ENCODE measurements around the gene SYT17. TPM values are rescaled to one million over a fixed set of nuclear protein-coding genes. Genes with fewer than 3 reads are reported as not detected.
A peak's percentile ranks its signal among the peaks of the same experiment; 100 is the strongest.
"Not testable (repeated sequence)": the region's sequence is repeated elsewhere in the genome, so short reads cannot be mapped to it uniquely, and the experiment has no call there.

Gene SYT17
- total RNA-seq, 2 experiments from 2014 or later = 0.10 TPM; not detected in 1

- ChIA-PET POLR2A (no interaction called here), CTCF (interaction anchor here (1.2 to 1.3 kb wide), 2 partner anchors 89 to 90 kb away, joined by 3 read pairs; no protein-coding TSS in a partner anchor)
- no peaks in the 10 kb centered on the region for H3K9me3 Mint-ChIP-seq
- no peak overlapping the region for H3K27ac Mint-ChIP-seq
- H3K27me3 Mint-ChIP-seq = peaks cover 31% of the 10 kb centered on the region
- intact Hi-C loops (cut with micrococcal nuclease) = no loop called here
- no peaks in the 10 kb centered on the region for H3K4me1 Mint-ChIP-seq (ENCODE audit: low read depth)
- H3K4me3 Mint-ChIP-seq = no peak overlapping the region
- H3K36me3 Mint-ChIP-seq = no peaks in the 10 kb centered on the region
- no peak for DNase-seq
These were observed 7.6 kb downstream of the SYT17 start for GRCh38 chr16:19175492-19176262.

- intact Hi-C loops (cut with micrococcal nuclease) = no loop called here
- ChIA-PET CTCF (interaction anchor here (0.6 to 1.9 kb wide), 3 partner anchors 10 to 93 kb away, joined by 3 to 6 read pairs (median 4); no protein-coding TSS in a partner anchor), POLR2A (no interaction called here)
- no peak overlapping the region for H3K27ac Mint-ChIP-seq
- no peak for DNase-seq
- H3K27me3 Mint-ChIP-seq = peaks cover 24% of the 10 kb centered on the region
- H3K9me3 Mint-ChIP-seq = no peaks in the 10 kb centered on the region
- H3K36me3 Mint-ChIP-seq = no peaks in the 10 kb centered on the region
- no peaks in the 10 kb centered on the region for H3K4me1 Mint-ChIP-seq (ENCODE audit: low read depth)
- H3K4me3 Mint-ChIP-seq = no peak overlapping the region
These were observed 9.2 kb downstream of the SYT17 start for GRCh38 chr16:19177111-19177739.

GRCh38 chr16:19179546-19180490 lies 11.8 kb downstream of the SYT17 start:
- Mint-ChIP-seq H3K4me1 (ENCODE audit: low read depth) (no peaks in the 10 kb centered on the region), H3K9me3 (peaks cover 2% of the 10 kb centered on the region), H3K4me3 (no peak overlapping the region), H3K27me3 (peaks cover 15% of the 10 kb centered on the region), H3K27ac (no peak overlapping the region), H3K36me3 (no peaks in the 10 kb centered on the region)
- ChIA-PET POLR2A (no interaction called here), CTCF (interaction anchor here (0.6 to 4.0 kb wide), 20 partner anchors 8 to 795 kb away, joined by 3 to 92 read pairs (median 4); no protein-coding TSS in a partner anchor)
- peak; percentile 62 for DNase-seq
- intact Hi-C loops (cut with micrococcal nuclease) = loop anchor here (1.0 kb wide), 1 partner anchor 94 kb away; no protein-coding TSS in a partner anchor

GRCh38 chr16:19180741-19181140 lies 12.7 kb downstream of the SYT17 start:
- Mint-ChIP-seq H3K9me3 (peaks cover 2% of the 10 kb centered on the region), H3K27ac (no peak overlapping the region), H3K36me3 (no peaks in the 10 kb centered on the region), H3K27me3 (peaks cover 14% of the 10 kb centered on the region), H3K4me1 (ENCODE audit: low read depth) (no peaks in the 10 kb centered on the region), H3K4me3 (no peak overlapping the region)
- intact Hi-C loops (cut with micrococcal nuclease) = loop anchor here (1.0 kb wide), 1 partner anchor 94 kb away; no protein-coding TSS in a partner anchor
- DNase-seq = no peak
- ChIA-PET CTCF (interaction anchor here (0.7 to 4.0 kb wide), 8 partner anchors 19 to 194 kb away, joined by 3 to 92 read pairs (median 4); no protein-coding TSS in a partner anchor), POLR2A (no interaction called here)

GRCh38 chr16:19182481-19182880 lies 14.4 kb downstream of the SYT17 start:
- H3K4me1 Mint-ChIP-seq (ENCODE audit: low read depth) = no peaks in the 10 kb centered on the region
- CTCF ChIA-PET = no interaction called here
- no peaks in the 10 kb centered on the region for H3K36me3 Mint-ChIP-seq
- H3K27me3 Mint-ChIP-seq = peaks cover 10% of the 10 kb centered on the region
- no peak overlapping the region for H3K27ac Mint-ChIP-seq
- H3K9me3 Mint-ChIP-seq = peaks cover 2% of the 10 kb centered on the region
- POLR2A ChIA-PET = no interaction called here
- H3K4me3 Mint-ChIP-seq = no peak overlapping the region
- intact Hi-C loops (cut with micrococcal nuclease) = no loop called here
- no peak for DNase-seq

- CTCF ChIA-PET = no interaction called here
- no peak for DNase-seq
These were observed 15.1 kb downstream of the SYT17 start for GRCh38 chr16:19183187-19183586.

GRCh38 chr16:19184823-19185509 lies 16.9 kb downstream of the SYT17 start:
- Mint-ChIP-seq H3K9me3 (peaks cover 5% of the 10 kb centered on the region), H3K27ac (no peak overlapping the region), H3K27me3 (peaks cover 8% of the 10 kb centered on the region), H3K36me3 (no peaks in the 10 kb centered on the region), H3K4me3 (no peak overlapping the region), H3K4me1 (ENCODE audit: low read depth) (no peaks in the 10 kb centered on the region)
- ChIA-PET POLR2A (no interaction called here), CTCF (no interaction called here)
- intact Hi-C loops (cut with micrococcal nuclease) = no loop called here
- no peak for DNase-seq

More at GRCh38 chr16:19183187-19183586, 15.1 kb downstream of the SYT17 start:
- Mint-ChIP-seq H3K4me3 (no peak overlapping the region), H3K27ac (no peak overlapping the region), H3K9me3 (peaks cover 5% of the 10 kb centered on the region), H3K4me1 (ENCODE audit: low read depth) (no peaks in the 10 kb centered on the region), H3K27me3 (peaks cover 10% of the 10 kb centered on the region), H3K36me3 (no peaks in the 10 kb centered on the region)
- POLR2A ChIA-PET = no interaction called here
- intact Hi-C loops (cut with micrococcal nuclease) = no loop called here

- Mint-ChIP-seq H3K27me3 (peaks cover 5% of the 10 kb centered on the region), H3K4me3 (no peak overlapping the region), H3K36me3 (no peaks in the 10 kb centered on the region), H3K9me3 (peaks cover 5% of the 10 kb centered on the region), H3K27ac (no peak overlapping the region), H3K4me1 (ENCODE audit: low read depth) (peaks cover 2% of the 10 kb centered on the region)
- CTCF ChIA-PET = no interaction called here
- POLR2A ChIA-PET = no interaction called here
- intact Hi-C loops (cut with micrococcal nuclease) = no loop called here
- DNase-seq = no peak
These were observed 17.4 kb downstream of the SYT17 start for GRCh38 chr16:19185510-19185851.

- intact Hi-C loops (cut with micrococcal nuclease) = no loop called here
- no peaks in the 10 kb centered on the region for H3K36me3 Mint-ChIP-seq
- DNase-seq = no peak
- ChIA-PET POLR2A (interaction anchor here (0.6 kb wide), 1 partner anchor 79 kb away, joined by 3 read pairs; no protein-coding TSS in a partner anchor), CTCF (interaction anchor here (0.6 kb wide), 1 partner anchor 36 kb away, joined by 3 read pairs; no protein-coding TSS in a partner anchor)
- H3K4me3 Mint-ChIP-seq = no peak overlapping the region
- H3K9me3 Mint-ChIP-seq = peaks cover 5% of the 10 kb centered on the region
- H3K27ac Mint-ChIP-seq = no peak overlapping the region
- H3K27me3 Mint-ChIP-seq = peaks cover 5% of the 10 kb centered on the region
- peaks cover 3% of the 10 kb centered on the region for H3K4me1 Mint-ChIP-seq (ENCODE audit: low read depth)
These were observed 18.4 kb downstream of the SYT17 start for GRCh38 chr16:19186408-19186807.

- H3K4me1 Mint-ChIP-seq (ENCODE audit: low read depth); H3K4me3 Mint-ChIP-seq; POLR2A ChIA-PET; H3K9me3 Mint-ChIP-seq; H3K27me3 Mint-ChIP-seq; DNase-seq; H3K36me3 Mint-ChIP-seq; H3K27ac Mint-ChIP-seq; intact Hi-C loops (cut with micrococcal nuclease): not testable (repeated sequence)
- CTCF ChIA-PET = interaction anchor here (1.3 kb wide), 1 partner anchor 8 kb away, joined by 6 read pairs; no protein-coding TSS in a partner anchor
These were observed 19.9 kb downstream of the SYT17 start for GRCh38 chr16:19187961-19188360.

GRCh38 chr16:19188406-19188805 lies 20.4 kb downstream of the SYT17 start:
- Mint-ChIP-seq H3K4me3 (no peak overlapping the region), H3K4me1 (ENCODE audit: low read depth) (peaks cover 3% of the 10 kb centered on the region), H3K27me3 (peaks cover 8% of the 10 kb centered on the region), H3K36me3 (no peaks in the 10 kb centered on the region), H3K27ac (no peak overlapping the region), H3K9me3 (peaks cover 5% of the 10 kb centered on the region)
- ChIA-PET CTCF (interaction anchor here (1.3 kb wide), 1 partner anchor 9 kb away, joined by 6 read pairs; no protein-coding TSS in a partner anchor), POLR2A (no interaction called here)
- intact Hi-C loops (cut with micrococcal nuclease) = no loop called here
- DNase-seq = no peak
